Brain microvascular endothelial cell (primary cell): ENCODE data around the gene APP.
A peak's percentile ranks its signal among the peaks of the same experiment; 100 is the strongest.

Experiments used
- DNase-seq: peaks from one replicate; pipeline ENCODE4 v3.0.0-alpha.2; 2020
- H3K27ac ChIP-seq: fragments of 250-450 bp; sonication (Bioruptor Pico); 2 replicates; pipeline ENCODE4 v1.5.1; 2020; ENCODE audit warnings: mild to moderate bottlenecking, moderate library complexity
- H3K27me3 ChIP-seq: fragments of 250-450 bp; sonication (Bioruptor Pico); replicated peaks from 2 replicates; pipeline ENCODE4 v1.5.1; 2020; ENCODE audit warnings: mild to moderate bottlenecking
- H3K36me3 ChIP-seq: fragments of 250-450 bp; sonication (Bioruptor Pico); replicated peaks from 2 replicates; pipeline ENCODE4 v1.5.1; 2020; ENCODE audit warnings: mild to moderate bottlenecking
- H3K4me3 ChIP-seq: 2 replicates; pipeline ENCODE4 v1.5.1; 2011; ENCODE audit warnings: low read depth, mild to moderate bottlenecking, control low read depth, low read length, moderate library complexity
- in situ Hi-C: cut with HindIII; loops from 2 replicates; pipeline ENCODE4 v1.10.0; 2017; ENCODE audit warnings: low sequenced_read_pairs, low pct_ligation_motif_present
- TF ChIP-seq, protein P1 (sequence below): IDR thresholded peaks from 2 replicates; pipeline ENCODE4 v1.5.1; 2011; ENCODE audit warnings: low read depth, mild to moderate bottlenecking, moderate library complexity, low read length, control low read depth, inconsistent platforms; ENCODE audit errors: missing control alignments

The APP gene

GRCh38 chr21:25934771-25935224, 235.8 kb downstream of the APP start:
- TF ChIP-seq, protein P1, sequence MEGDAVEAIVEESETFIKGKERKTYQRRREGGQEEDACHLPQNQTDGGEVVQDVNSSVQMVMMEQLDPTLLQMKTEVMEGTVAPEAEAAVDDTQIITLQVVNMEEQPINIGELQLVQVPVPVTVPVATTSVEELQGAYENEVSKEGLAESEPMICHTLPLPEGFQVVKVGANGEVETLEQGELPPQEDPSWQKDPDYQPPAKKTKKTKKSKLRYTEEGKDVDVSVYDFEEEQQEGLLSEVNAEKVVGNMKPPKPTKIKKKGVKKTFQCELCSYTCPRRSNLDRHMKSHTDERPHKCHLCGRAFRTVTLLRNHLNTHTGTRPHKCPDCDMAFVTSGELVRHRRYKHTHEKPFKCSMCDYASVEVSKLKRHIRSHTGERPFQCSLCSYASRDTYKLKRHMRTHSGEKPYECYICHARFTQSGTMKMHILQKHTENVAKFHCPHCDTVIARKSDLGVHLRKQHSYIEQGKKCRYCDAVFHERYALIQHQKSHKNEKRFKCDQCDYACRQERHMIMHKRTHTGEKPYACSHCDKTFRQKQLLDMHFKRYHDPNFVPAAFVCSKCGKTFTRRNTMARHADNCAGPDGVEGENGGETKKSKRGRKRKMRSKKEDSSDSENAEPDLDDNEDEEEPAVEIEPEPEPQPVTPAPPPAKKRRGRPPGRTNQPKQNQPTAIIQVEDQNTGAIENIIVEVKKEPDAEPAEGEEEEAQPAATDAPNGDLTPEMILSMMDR: no peak
- H3K4me3 ChIP-seq: no peak overlapping the region
- H3K36me3 ChIP-seq: no peaks in the 10 kb centered on the region
- no peaks in the 10 kb centered on the region for H3K27me3 ChIP-seq
- peak overlapping the region; percentile 88 for H3K27ac ChIP-seq
- in situ Hi-C loops: no loop called here
- DNase-seq: peak; percentile 90

- TF ChIP-seq, protein P1: no peak
- no peaks in the 10 kb centered on the region for H3K27me3 ChIP-seq
- peak; percentile 80 for DNase-seq
- in situ Hi-C loops: no loop called here
- H3K4me3 ChIP-seq: no peak overlapping the region
- H3K36me3 ChIP-seq: no peaks in the 10 kb centered on the region
- peak overlapping the region; percentile 88 for H3K27ac ChIP-seq
These were observed 236.4 kb downstream of the APP start for GRCh38 chr21:25934130-25934529.

DNA sequence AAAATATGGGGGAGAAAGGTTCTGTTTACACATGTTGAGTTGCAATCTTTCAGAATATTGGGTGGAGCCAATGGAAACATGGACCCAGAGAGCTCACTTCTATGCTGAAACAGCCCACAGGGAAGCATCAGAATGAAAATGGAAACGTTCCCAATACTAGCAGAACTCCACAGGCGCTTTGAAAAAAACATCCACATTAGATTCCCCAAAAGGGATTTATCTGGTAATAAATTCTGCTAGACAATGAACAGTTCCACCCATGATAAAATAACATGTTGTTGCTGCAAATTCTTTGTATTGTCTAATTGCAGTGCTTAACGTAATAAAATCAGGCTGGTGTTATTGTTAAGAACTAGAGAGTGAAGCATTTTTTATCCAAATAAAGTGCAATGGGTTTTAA, 238.8 kb downstream of the APP start:
- in situ Hi-C loops: no loop called here
- H3K36me3 ChIP-seq: no peaks in the 10 kb centered on the region
- TF ChIP-seq, protein P1: no peak
- no peak overlapping the region for H3K27ac ChIP-seq
- no peaks in the 10 kb centered on the region for H3K27me3 ChIP-seq
- no peak for DNase-seq
- no peak overlapping the region for H3K4me3 ChIP-seq

DNA sequence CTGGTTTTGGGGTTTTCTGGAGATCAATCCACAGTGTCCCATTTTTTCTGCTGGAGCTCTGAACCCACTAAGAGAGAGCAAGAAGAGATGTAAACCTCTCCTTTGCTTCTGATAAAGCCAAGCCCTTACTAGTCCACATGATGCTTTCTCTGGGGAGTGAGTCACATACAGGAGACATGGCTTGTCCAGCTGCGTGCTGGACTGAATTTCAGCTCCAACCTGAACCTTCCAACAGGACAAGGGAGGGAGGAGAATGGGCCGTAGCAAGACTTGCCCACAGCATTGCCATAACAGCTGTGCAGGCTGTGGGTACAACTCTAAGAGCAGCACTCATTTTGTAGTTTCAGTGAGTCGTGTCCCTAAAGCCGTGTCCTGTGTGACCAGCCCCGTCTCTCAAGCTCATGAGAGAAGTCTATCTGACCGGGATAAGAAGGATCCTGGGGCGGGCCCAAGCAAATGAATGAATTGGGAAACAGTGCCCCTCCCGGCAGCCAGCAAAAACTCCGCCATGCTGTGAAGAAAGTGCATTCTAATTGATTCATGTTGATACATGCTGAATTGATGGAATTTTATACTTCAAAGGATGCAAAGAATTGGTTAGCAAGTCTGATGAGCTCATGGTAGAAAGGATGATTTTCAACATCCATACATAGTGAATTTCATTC, 240.6 kb downstream of the APP start:
- no peaks in the 10 kb centered on the region for H3K36me3 ChIP-seq
- in situ Hi-C loops: no loop called here
- TF ChIP-seq, protein P1: peak; percentile 44
- H3K4me3 ChIP-seq: no peak overlapping the region
- DNase-seq: peak; percentile 56
- no peaks in the 10 kb centered on the region for H3K27me3 ChIP-seq
- peak overlapping the region; percentile 39 for H3K27ac ChIP-seq

DNA sequence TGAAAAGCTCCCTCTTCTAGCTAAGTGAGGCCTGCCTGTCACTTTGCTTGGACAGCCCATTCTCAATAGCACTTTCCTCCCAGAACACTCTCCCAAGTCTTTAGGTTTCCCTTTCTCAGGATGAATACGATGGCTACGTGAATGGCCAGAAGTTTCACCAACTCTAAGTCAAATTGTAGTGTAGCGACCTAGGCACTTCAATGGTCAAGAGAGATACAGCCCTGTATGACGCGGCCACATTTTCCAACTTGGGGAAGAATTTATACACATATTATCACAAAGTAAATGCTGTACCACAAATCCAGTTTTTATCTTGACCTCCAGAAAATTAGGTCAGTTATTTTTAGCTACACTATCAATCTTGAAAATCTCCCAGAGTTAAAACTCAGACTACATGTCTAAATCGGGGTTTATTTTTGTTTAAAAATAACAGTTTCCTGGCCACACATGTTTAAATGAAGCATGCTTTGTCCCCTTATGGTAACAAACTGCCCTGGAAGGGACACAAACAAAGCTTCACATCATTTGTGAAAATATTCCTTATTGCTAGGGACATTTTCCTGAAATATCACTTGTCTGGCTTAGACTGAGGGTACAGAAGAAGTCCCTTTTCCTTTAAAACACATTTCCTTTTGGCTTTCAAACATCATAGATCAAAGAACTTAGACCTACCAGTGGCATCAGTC, 243.2 kb downstream of the APP start:
- in situ Hi-C loops: no loop called here
- TF ChIP-seq, protein P1: no peak
- Histone ChIP-seq H3K27me3 (no peaks in the 10 kb centered on the region), H3K36me3 (no peaks in the 10 kb centered on the region), H3K4me3 (no peak overlapping the region), H3K27ac (no peak overlapping the region)
- no peak for DNase-seq
